ENCODE measurements around the gene FCER2.

FCER2 gene

GRCh38 chr19:7699417-7700401, 2.2 kb downstream of the FCER2 start:
- DNase-seq: no peak

DNA sequence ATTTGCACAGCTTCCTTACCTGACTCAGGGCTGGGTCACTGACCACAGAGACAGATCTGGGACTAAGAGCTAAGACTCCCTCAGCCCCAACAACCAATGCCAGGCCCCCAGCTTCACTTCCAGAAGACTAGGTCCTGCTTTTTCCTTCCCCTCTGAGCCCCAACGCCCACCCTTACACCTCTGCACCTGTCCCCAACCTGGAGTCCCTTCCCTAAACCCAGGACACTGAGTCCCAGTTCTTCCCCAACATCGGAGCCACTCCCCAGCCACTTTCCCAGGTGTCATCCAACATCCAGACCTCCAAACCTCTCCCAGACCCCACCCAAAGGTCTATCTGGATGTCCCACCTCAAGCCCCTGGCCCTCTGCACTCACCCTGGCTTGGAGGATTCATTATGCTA, 2.9 kb downstream of the FCER2 start:
- no peak for DNase-seq

GRCh38 chr19:7698583-7698982, 3.3 kb downstream of the FCER2 start:
- no peak for DNase-seq

GRCh38 chr19:7697721-7698287, 4.1 kb downstream of the FCER2 start:
- DNase-seq: no peak

DNA sequence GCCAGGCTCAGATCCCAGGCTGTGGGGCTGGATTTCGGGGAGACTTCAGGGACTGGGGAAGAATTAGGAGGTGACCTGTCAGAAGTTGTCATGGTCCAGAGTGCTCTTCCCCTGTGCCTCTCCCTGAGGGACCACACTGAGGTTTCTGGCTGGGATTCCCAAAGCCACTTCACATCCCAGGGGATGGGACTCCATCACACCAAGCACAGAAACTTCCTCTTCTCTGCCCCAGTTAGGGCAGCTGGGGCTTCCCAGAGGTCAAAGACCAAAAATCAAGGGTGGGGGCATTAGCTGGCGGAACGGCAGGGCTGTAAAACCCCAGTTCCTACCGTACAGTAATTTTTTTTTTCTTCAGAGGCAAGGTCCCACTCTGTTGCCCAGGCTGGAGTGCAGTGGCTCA, 7.4 kb downstream of the FCER2 start:
- DNase-seq: no peak

DNA sequence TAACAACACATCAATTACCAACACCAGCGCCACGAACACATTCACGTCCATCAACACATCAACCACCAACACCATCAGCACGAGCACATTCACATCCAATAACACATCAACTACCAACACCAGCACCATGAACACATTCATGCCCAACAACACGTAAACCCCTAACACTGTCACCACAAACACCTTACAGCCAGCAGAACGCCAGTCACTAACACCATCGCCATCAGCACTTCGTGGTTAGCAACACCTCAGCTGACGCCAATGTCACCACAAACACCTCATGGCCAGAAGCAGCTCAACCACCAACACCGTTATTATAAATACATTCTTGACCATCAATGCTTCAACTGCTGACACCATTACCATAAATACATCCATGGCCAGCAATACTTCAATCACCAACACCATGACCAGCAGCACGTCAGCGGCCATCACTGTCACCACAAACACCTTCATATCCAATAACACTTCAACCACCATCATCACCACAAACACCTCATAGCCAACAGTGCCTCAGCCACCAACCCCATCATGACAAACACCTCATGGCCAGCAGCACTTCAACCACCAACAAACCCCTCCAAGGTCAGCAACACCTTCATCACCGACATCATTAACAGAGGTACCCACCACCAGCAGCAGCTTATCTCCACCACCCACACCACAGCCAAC, 9.4 kb downstream of the FCER2 start:
- DNase-seq: no peak

DNA sequence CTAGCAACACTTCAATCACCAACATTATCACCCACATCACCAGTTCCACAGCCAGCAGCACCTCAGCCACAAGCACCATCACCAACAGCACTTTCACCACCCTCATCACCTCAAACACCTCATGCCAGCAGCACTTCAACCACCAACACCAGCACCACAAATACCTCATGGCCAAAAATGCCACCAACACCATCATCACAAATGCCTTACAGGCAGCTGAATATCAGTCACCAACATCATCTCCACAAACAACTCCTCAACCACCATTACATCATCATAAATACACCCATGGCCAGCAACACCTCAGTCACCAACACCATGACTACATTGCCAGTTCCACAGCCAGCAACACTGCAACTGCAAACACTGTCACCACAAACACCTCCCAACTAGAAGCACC, 10.4 kb downstream of the FCER2 start:
- no peak for DNase-seq

GRCh38 chr19:7690779-7691258, 11.1 kb downstream of the FCER2 start:
- no peak for DNase-seq

- DNase-seq: no peak
Observed at GRCh38 chr19:7689165-7689564, 12.8 kb downstream of the FCER2 start.

GRCh38 chr19:7687177-7687576, 14.8 kb downstream of the FCER2 start:
- no peak for DNase-seq

DNA sequence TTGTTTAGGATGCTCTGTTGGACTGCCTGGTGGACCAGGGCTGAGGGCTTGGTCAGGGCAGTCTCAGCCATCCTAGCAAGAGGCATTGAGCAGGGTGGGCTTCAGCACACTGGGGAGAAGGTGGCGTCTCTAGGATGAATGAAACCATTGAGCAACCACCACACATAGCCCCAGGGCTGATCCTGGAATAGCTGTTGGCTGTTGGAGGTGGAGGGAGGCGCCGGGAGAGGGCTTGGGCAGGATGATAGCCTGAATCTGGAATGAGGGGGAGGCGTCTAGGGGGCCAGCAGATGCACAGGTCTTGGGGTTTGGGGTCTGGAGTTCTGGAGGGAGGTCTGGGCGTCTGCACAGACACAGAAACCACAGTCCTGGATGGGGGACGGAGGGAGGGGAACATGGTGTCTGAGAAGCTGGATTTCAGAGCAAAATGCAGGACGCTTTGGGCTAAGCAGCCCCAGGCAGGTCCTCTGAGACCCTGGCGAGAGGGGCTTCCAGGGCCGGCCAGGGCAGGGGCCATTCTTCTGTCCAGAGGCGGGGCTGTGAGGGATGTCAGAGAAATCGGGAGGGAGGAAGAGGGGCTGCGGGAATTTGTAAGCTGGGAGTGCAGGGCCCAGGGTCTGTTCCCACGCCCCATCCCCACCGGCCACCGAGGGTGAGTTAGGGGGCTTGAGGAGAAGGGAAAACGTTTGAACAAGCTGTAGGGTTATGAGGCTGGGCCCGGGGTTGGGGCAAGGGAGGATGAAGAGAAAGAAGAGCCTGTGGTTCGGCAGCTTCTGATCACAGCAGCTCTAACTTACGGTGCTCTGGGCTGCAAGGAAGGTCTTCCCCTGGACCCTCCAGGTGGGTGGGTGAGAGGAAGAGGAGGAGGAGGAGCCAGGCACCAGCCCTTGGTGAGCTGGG, 16.1 kb downstream of the FCER2 start:
- no peak for DNase-seq

DNA sequence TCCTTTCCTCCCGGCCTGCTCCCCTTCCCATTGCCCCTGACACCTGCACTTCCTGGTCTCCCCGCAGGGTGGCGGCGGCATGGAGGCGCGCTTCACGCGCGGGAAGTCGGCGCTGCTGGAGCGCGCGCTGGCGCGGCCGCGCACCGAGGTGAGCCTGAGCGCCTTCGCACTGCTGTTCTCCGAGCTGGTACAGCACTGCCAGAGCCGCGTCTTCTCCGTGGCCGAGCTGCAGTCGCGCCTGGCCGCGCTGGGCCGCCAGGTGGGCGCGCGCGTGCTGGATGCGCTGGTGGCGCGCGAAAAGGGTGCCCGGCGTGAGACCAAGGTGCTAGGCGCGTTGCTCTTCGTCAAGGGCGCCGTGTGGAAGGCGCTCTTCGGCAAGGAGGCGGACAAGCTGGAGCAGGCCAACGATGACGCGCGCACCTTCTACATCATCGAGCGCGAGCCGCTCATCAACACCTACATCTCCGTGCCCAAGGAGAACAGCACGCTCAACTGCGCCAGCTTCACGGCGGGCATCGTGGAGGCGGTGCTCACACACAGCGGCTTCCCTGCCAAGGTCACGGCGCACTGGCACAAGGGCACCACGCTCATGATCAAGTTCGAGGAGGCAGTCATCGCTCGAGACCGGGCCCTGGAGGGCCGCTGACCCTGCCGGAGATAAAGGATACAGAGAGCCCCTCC, 19.6 kb downstream of the FCER2 start:
- no peak for DNase-seq

- DNase-seq: peak; percentile 79
Observed at GRCh38 chr19:7681340-7682174, 20.4 kb downstream of the FCER2 start.

GRCh38 chr19:7680606-7681339, 21.2 kb downstream of the FCER2 start, which contains the start of gene TRAPPC5:
Gene TRAPPC5 (plus strand): TSS chr19:7680833. CDS start chr19:7682254, 1,421 bp downstream.
- DNase-seq: peak; percentile 84

DNA sequence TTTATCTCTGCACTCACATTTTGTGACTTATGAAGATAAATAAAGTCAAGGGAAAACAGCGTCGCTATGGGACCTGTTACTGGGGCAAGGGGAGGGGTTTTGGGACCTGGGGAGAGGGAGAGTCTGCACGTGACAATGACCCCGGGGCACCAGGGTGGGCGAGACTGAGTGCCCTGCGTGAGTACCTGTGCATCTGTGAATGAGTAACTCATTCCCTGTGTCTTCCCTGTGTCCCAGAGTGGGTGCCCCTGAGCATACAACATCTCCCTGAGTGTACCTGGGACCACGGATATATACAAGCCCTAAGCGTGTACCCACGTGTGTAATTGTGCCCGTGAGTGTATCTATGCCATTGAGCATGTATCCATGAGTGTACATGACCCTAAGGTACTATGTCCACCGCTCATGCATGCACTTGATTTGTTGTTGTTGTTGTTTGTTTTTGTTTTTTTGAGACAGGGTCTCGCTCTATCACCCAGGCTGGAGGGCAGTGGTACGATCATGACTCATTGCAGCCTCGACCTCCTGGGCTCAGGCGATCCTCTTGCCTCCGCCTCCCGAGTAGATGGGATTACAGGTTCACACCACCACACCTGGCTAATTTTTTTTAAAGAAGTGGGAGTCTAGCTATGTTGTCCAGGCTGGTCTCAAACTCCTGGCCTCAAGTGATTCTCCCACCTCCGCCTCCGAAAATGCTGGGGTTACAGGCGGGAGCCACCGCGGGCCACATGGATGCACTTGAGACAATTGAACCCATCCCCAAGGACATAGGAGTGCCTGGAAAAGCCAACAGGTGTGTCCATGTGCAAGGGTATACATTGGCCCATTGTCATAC, 21.9 kb downstream of the FCER2 start:
- DNase-seq: no peak

DNA sequence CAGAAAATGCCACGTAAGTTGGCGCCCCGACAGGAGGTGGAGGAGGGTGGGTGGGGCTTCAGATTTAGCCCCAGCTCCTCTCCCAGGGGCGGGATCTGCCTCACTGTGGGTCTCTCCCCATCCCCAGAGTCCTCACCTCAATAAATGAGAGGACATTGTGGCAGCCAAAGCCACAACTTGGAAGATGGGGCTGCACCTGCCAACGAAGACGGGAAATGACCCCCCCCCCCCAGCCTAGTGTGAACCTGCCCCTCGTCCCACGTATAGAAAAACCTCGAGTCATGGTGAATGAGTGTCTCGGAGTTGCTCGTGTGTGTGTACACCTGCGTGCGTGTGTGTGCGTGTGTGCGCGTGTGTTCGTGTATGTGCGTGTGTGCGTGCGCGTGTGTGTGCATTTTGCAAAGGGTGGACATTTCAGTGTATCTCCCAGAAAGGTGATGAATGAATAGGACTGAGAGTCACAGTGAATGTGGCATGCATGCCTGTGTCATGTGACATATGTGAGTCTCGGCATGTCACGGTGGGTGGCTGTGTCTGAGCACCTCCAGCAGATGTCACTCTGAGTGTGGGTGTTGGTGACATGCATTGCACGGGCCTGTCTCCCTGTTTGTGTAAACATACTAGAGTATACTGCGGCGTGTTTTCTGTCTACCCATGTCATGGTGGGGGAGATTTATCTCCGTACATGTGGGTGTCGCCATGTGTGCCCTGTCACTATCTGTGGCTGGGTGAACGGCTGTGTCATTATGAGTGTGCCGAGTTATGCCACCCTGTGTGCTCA, 22.8 kb downstream of the FCER2 start:
- DNase-seq: peak; percentile 60

DNA sequence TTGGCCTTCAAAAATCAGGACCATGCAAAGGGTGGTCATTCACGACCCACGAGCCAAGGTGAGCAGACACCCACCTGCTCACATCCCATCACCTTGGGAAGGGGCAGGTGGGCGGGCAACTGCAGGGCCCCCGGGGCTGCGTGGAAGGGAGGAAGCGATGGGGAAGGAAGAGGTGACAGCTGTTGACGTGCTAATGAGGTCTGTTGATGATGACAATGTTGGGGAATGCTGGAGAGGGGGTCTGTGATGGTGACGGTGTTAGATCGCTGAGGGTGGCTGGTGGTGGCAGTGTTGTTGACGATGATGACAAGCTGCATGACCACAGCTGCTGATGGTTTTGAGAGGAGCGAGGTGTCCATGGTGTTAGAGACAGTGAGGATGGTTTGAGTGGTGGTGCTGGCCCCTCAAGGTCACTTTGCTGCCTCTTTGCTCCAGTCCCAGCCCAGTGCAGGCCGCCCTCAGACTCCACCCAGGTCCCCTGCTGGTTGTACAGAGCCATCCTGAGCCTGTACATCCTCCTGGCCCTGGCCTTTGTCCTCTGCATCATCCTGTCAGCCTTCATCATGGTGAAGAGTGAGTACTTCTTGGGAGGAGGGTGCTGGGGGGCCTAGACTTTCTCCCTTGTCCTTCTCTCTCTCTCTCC, 24.1 kb downstream of the FCER2 start:
- DNase-seq: no peak

- no peak for DNase-seq
Observed at GRCh38 chr19:7676854-7677253, 25.1 kb downstream of the FCER2 start, which contains the start of gene MCEMP1. Gene MCEMP1 (plus strand): TSS chr19:7677090. CDS start chr19:7677121, 31 bp downstream.
